Chondrocyte (in vitro differentiated cells): ENCODE data around the gene ZNF652. TPM values are rescaled to one million over a fixed set of nuclear protein-coding genes. Genes with fewer than 3 reads are reported as not detected.

Experiments
- DNase-seq: peaks from one replicate; pipeline ENCODE4 v3.0.0; 2021; ENCODE audit warnings: mixed read lengths, low spot score
- H3K27ac Mint-ChIP-seq: one replicate; pipeline ENCODE4 v1.8.0; 2021; ENCODE audit warnings: mild to moderate bottlenecking, moderate library complexity, mixed read lengths; ENCODE audit not compliant: unreplicated experiment
- H3K27me3 Mint-ChIP-seq: 2 replicates; pipeline ENCODE4 v1.8.0; 2021; ENCODE audit warnings: low read depth, mixed read lengths
- H3K36me3 Mint-ChIP-seq: 2 replicates; pipeline ENCODE4 v1.8.0; 2021; ENCODE audit warnings: low read depth, mixed read lengths
- H3K4me1 Mint-ChIP-seq: 2 replicates; pipeline ENCODE4 v1.8.0; 2021; ENCODE audit warnings: low read depth, mild to moderate bottlenecking, mixed read lengths
- H3K4me3 Mint-ChIP-seq: one replicate; pipeline ENCODE4 v1.8.0; 2021; ENCODE audit warnings: mild to moderate bottlenecking, moderate library complexity, mixed read lengths; ENCODE audit not compliant: unreplicated experiment
- H3K9me3 Mint-ChIP-seq: 2 replicates; pipeline ENCODE4 v1.8.0; 2021; ENCODE audit warnings: low read depth, mixed read lengths
- total RNA-seq: library from RNA; stranded (reverse); gene quantifications from 3 replicates; pipeline ENCODE4 v1.2.1, GENCODE V29; 2021
- TF ChIP-seq, protein P1 (sequence below): fragments of 200-600 bp; sonication (generic); IDR thresholded peaks from 2 replicates; pipeline ENCODE4 v1.5.0; 2021; ENCODE audit warnings: antibody characterized with exemption, mild to moderate bottlenecking, moderate library complexity

The ZNF652 gene
- total RNA-seq, 1 donor from 2014 or later, result 48.0 TPM

DNA sequence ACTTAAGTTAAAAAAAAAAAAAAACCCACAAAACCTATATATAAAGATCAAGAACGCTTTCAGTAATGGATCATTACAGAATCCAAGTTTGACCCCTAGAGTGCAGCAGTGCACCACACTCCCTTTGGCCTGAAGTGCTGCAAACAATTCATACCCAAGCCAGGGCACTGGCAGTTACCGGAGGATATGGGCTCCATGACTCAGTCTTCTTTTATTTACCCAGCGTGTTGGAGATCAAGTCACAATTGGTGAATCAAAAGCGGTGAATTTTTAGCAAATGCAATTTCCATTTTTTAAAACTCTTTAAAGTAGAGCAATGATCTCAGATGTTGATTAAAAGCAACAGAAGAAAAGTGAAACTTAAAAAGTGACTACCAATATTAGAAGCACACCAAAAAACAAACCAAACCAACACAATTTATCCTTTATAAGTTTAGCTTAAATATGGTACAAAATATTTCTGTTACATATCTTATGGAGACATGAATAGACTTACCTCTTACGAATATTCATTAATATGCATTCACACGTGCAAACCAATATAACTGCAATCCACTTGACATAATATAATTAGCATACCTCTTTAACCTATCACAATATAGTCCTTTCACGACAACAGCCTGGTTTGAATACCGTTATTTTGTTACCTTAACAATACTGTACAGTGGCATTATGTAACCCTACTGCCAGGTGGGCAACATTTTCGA lies 46.3 kb downstream of the ZNF652 start:
- H3K27ac Mint-ChIP-seq, result peak overlapping the region; percentile 17
- H3K4me1 Mint-ChIP-seq, result peaks cover 16% of the 10 kb centered on the region
- no peaks in the 10 kb centered on the region for H3K27me3 Mint-ChIP-seq
- DNase-seq, result no peak
- H3K36me3 Mint-ChIP-seq, result peaks cover 9% of the 10 kb centered on the region
- H3K9me3 Mint-ChIP-seq, result no peaks in the 10 kb centered on the region
- TF ChIP-seq, protein P1, sequence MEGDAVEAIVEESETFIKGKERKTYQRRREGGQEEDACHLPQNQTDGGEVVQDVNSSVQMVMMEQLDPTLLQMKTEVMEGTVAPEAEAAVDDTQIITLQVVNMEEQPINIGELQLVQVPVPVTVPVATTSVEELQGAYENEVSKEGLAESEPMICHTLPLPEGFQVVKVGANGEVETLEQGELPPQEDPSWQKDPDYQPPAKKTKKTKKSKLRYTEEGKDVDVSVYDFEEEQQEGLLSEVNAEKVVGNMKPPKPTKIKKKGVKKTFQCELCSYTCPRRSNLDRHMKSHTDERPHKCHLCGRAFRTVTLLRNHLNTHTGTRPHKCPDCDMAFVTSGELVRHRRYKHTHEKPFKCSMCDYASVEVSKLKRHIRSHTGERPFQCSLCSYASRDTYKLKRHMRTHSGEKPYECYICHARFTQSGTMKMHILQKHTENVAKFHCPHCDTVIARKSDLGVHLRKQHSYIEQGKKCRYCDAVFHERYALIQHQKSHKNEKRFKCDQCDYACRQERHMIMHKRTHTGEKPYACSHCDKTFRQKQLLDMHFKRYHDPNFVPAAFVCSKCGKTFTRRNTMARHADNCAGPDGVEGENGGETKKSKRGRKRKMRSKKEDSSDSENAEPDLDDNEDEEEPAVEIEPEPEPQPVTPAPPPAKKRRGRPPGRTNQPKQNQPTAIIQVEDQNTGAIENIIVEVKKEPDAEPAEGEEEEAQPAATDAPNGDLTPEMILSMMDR, result peak; percentile 93
- H3K4me3 Mint-ChIP-seq, result peak overlapping the region; percentile 8

DNA sequence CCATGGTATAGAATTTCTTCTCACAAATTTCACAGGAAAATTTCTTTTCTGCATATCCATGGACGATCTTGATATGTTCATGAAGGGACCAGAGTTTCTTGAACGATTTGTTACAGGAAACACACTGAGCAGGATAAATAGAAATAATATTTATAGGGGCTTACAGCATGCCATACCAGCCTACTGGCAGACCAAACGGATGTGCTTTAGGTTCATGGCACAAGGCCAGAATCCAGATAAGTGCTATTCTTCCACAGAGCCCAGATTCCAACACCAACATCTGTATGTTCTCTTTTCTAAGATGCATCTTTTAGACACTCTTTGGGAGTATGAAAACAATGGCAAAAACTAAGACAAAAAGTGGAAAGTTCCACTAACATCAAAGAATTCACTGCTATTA lies 49.3 kb downstream of the ZNF652 start:
- Mint-ChIP-seq H3K36me3 (peaks cover 11% of the 10 kb centered on the region), H3K4me3 (no peak overlapping the region), H3K4me1 (peaks cover 16% of the 10 kb centered on the region), H3K27me3 (no peaks in the 10 kb centered on the region), H3K9me3 (no peaks in the 10 kb centered on the region), H3K27ac (no peak overlapping the region)
- no peak for DNase-seq
- TF ChIP-seq, protein P1, result no peak

DNA sequence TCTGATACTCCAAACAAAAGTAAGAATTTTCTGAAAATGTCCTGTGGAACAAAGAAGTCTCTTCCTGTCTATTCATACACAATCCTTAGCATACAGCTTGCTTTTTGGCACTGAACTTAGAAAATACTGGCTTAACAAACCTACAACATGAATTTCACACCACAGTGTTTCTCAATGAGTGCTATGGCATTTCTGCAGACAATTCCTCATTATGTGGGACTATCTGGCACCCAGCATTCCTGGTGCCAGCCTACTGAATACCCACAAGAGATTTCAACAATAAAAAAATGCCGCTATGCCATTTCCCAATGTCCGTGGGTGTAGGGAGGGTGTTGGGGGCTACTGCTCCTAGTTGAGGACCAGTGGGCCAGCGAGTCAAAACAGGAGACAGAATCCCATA lies 62.1 kb downstream of the ZNF652 start:
- Mint-ChIP-seq H3K4me1 (no peaks in the 10 kb centered on the region), H3K9me3 (no peaks in the 10 kb centered on the region), H3K27me3 (no peaks in the 10 kb centered on the region), H3K27ac (no peak overlapping the region), H3K4me3 (no peak overlapping the region), H3K36me3 (peaks cover 19% of the 10 kb centered on the region)
- DNase-seq, result no peak
- TF ChIP-seq, protein P1, result no peak

DNA sequence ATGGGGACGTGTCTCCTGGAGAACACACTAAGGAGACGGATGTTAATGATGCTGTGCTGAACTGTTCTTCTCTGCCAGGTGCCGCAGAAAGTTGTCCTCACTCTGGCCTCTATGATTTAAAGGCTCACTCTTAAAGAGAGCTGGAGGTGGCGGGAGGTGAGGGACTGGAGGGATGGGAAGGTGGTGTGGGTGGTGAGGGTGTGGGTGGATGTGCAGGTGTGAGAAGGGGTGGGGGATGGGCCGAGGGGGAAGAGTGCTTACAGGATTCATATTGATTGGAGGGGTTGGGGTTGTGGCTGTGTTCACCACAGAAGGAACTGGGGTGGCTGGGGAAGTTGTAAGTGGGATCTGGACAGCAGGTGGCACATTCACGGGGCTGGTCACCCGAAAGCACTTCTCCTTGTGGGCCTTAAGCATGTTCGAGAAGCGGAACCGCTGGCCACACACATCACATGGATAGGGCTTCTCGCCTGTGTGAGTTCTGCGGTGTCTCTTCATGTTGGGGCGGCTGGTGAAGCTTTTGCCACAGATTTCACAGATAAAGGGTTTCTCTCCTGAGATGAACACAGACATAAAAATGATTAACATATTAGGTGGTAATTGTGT lies 63.6 kb downstream of the ZNF652 start:
- Mint-ChIP-seq H3K4me3 (no peak overlapping the region), H3K27ac (no peak overlapping the region), H3K36me3 (peaks cover 15% of the 10 kb centered on the region), H3K4me1 (no peaks in the 10 kb centered on the region), H3K27me3 (no peaks in the 10 kb centered on the region), H3K9me3 (no peaks in the 10 kb centered on the region)
- TF ChIP-seq, protein P1, result no peak
- DNase-seq, result no peak

DNA sequence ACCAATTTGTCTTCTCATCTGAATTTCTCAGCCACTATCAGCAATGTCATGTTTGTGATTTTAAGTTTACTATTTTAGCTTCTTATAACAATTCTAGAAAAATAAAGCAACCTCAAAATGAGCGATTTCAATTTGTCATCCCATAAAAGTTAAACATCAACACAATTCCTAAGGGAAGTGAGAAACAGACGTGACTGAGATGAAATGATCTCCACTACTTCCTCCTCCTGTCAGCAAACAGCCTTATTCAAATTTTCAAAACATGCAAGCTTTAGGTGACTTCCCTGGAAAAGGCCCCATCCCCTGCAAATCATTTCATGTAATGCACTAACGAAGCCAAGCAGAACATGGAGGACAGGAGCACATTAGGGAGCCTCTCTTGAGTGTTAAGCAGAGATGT lies 64.9 kb downstream of the ZNF652 start:
- Mint-ChIP-seq H3K9me3 (no peaks in the 10 kb centered on the region), H3K4me1 (no peaks in the 10 kb centered on the region), H3K27ac (no peak overlapping the region), H3K36me3 (peaks cover 14% of the 10 kb centered on the region), H3K4me3 (no peak overlapping the region), H3K27me3 (no peaks in the 10 kb centered on the region)
- DNase-seq, result no peak
- TF ChIP-seq, protein P1, result no peak
